PC-3 (cell line): Measurements from ENCODE around the gene SEMA6B.

ENCODE experiments used
- EZH2 ChIP-seq: fragments of 300-600 bp; sonication (generic); IDR thresholded peaks from one replicate; pipeline ENCODE4 v1.6.1; 2017; ENCODE audit warnings: antibody characterized with exemption, mild to moderate bottlenecking, low read length; ENCODE audit not compliant: unreplicated experiment
- EZH2phosphoT487 ChIP-seq: fragments of 300-600 bp; sonication (generic); IDR thresholded peaks from 2 replicates; pipeline ENCODE4 v1.6.1; 2018; ENCODE audit warnings: mild to moderate bottlenecking, antibody characterized with exemption, low read length, borderline replicate concordance
- TF ChIP-seq, protein P1 (sequence below): fragments of 300-600 bp; sonication (generic); conservative IDR thresholded peaks from 2 replicates; pipeline ENCODE4 v1.5.1; 2017; ENCODE audit warnings: antibody characterized with exemption, low read depth, mild to moderate bottlenecking, low read length

DNA sequence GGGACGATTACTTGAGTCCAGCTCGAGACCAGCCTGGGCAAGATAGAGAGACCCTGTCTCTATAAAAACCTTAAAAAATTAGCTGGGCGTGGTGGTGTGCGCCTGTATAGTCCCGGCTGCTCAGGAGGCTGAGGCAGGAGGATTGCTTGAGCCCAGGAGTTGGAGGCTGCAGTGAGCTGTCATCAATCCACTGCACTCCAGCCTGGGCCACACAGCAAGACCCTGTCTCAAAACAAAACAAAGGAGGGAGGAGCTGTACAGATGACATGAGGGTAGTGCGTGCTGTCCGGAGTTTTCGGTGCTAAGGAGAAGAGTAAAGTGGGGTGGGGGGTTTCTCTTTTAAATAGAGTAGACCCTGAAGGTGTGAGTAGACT lies 64.8 kb downstream of the SEMA6B start:
- TF ChIP-seq, protein P1, sequence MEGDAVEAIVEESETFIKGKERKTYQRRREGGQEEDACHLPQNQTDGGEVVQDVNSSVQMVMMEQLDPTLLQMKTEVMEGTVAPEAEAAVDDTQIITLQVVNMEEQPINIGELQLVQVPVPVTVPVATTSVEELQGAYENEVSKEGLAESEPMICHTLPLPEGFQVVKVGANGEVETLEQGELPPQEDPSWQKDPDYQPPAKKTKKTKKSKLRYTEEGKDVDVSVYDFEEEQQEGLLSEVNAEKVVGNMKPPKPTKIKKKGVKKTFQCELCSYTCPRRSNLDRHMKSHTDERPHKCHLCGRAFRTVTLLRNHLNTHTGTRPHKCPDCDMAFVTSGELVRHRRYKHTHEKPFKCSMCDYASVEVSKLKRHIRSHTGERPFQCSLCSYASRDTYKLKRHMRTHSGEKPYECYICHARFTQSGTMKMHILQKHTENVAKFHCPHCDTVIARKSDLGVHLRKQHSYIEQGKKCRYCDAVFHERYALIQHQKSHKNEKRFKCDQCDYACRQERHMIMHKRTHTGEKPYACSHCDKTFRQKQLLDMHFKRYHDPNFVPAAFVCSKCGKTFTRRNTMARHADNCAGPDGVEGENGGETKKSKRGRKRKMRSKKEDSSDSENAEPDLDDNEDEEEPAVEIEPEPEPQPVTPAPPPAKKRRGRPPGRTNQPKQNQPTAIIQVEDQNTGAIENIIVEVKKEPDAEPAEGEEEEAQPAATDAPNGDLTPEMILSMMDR = no peak
- TF ChIP-seq EZH2 (no peak), EZH2phosphoT487 (no peak)
